ENCODE results near the gene STXBP6. TPM values are rescaled to one million over a fixed set of nuclear protein-coding genes. Genes with fewer than 3 reads are reported as not detected.

The STXBP6 gene
- total and polyA plus RNA-seq, 2 of the 13 experiments (the other 11 are each of a cell fraction or from before 2014, with no cell fraction given) = 35.3 to 42.8 TPM

- TF ChIP-seq ZNF614 (CRISPR knock-in tag; IDR thresholded peaks at IDR 0.05; ENCODE audit: borderline replicate concordance) (no peak), ZBTB26 (CRISPR knock-in tag; IDR thresholded peaks at IDR 0.05; ENCODE audit: borderline replicate concordance) (no peak), ZNF432 (CRISPR knock-in tag; IDR thresholded peaks at IDR 0.05; ENCODE audit: borderline replicate concordance) (no peak), NFKBIZ (CRISPR knock-in tag; IDR thresholded peaks at IDR 0.05) (no peak), PAWR (CRISPR knock-in tag; IDR thresholded peaks at IDR 0.05; ENCODE audit: borderline replicate concordance) (no peak)
These were observed 5.7 kb downstream of the STXBP6 start (continued) for GRCh38 chr14:25044106-25044698.

GRCh38 chr14:25042362-25043299 is 7.3 kb downstream of the STXBP6 start:
- Histone ChIP-seq H3K9me3 (ENCODE audit: low read length) (no peaks in the 10 kb centered on the region), H3K79me2 (ENCODE audit: insufficient read depth, low read length) (peaks cover 2% of the 10 kb centered on the region), H3K36me3 (replicated peaks in 1 of 2; ENCODE audit: control insufficient read depth in 1 of 2, insufficient read depth in 2 of 2, low read length in 2 of 2) (no peaks in the 10 kb centered on the region), H3K4me1 (ENCODE audit: insufficient read depth, low read length) (peaks cover 41% of the 10 kb centered on the region), H3K4me2 (ENCODE audit: low read depth, low read length) (no peak overlapping the region), H4K20me1 (ENCODE audit: insufficient read depth, low read length) (no peaks in the 10 kb centered on the region), H3K9ac (ENCODE audit: insufficient read depth, low read depth, low read length) (no peak overlapping the region), H3K27ac (ENCODE audit: extremely low read length, insufficient read depth, low read length) (no peak overlapping the region), H3K4me3 (replicated peaks in 1 of 3; ENCODE audit: insufficient read depth in 1 of 3, low read depth in 2 of 3, low read length in 3 of 3) (no peak overlapping the region), H3K27me3 (ENCODE audit: control insufficient read depth in 1 of 2, insufficient read depth in 2 of 2, low read length in 2 of 2) (no peaks in the 10 kb centered on the region), H2AFZ (ENCODE audit: low read length) (no peak overlapping the region)
- BruUV-seq (replicated peaks) = no TSS peak
- peak; percentile 75 for DNase-seq (ENCODE audit: low spot score)
- ATAC-seq = peak; percentile 63
- in situ Hi-C loops (cut with HindIII; ENCODE audit: extremely low pct_ligation_motif_present, low pct_unique_long_range_greater_than_20kb) (loop anchor here (5.0 kb wide), 2 partner anchors 235 to 305 kb away; no protein-coding TSS in a partner anchor), intact Hi-C loops (cut with micrococcal nuclease; ENCODE audit: unreplicated experiment) (loop anchor here (1.0 kb wide), 4 partner anchors 236 to 332 kb away; no protein-coding TSS in a partner anchor)
- ChIA-PET CTCF (ENCODE audit: low intra/inter-chr PET ratio, low total read pairs) (interaction anchor here (1.2 to 2.4 kb wide), 5 partner anchors 236 to 332 kb away, joined by 3 to 31 read pairs (median 4); no protein-coding TSS in a partner anchor), POLR2A (no interaction called here)
- FAIRE-seq = peak; percentile 70
- WGBS (ENCODE audit: low lambda C conversion rate) = 79% methylated on average over 14 of the region's 14 CpGs
- TF ChIP-seq PHF8 (CRISPR knock-in tag; IDR thresholded peaks at IDR 0.05) (no peak), ZFYVE20 (CRISPR knock-in tag; IDR thresholded peaks at IDR 0.05; ENCODE audit: borderline replicate concordance, low read depth) (no peak), ZNF18 (CRISPR knock-in tag; IDR thresholded peaks at IDR 0.05; ENCODE audit: insufficient replicate concordance) (no peak), KLF12 (CRISPR knock-in tag; IDR thresholded peaks at IDR 0.05; ENCODE audit: borderline replicate concordance) (no peak), ZNF44 (CRISPR knock-in tag; IDR thresholded peaks at IDR 0.05) (0 out of 2 replicates have a peak, but pooled peaks have one; percentile 26), MAFF (IDR thresholded peaks at IDR 0.05; ENCODE audit: low read depth, low read length) (peak; percentile 99), SP140L (CRISPR knock-in tag; IDR thresholded peaks at IDR 0.05; ENCODE audit: borderline replicate concordance) (0 out of 2 replicates have a peak, but pooled peaks have one; percentile 57), ZNF562 (CRISPR knock-in tag; IDR thresholded peaks at IDR 0.05; ENCODE audit: borderline replicate concordance) (no peak), ZNF34 (CRISPR knock-in tag; IDR thresholded peaks at IDR 0.05; ENCODE audit: borderline replicate concordance) (no peak), SMAD1 (CRISPR knock-in tag; IDR thresholded peaks at IDR 0.05; ENCODE audit: borderline replicate concordance, low read depth) (no peak), IKZF5 (CRISPR knock-in tag; IDR thresholded peaks at IDR 0.05) (no peak), ZIK1 (CRISPR knock-in tag; IDR thresholded peaks at IDR 0.05; ENCODE audit: borderline replicate concordance, low read depth) (no peak)

Data from HepG2 (cell line).